Ishikawa (cell line): ENCODE measurements around the gene COG6.

ENCODE experiments used
- CEBPB ChIP-seq: IDR thresholded peaks from 2 replicates; pipeline ENCODE4 v1.6.1; 2012
- CREB1 ChIP-seq: IDR thresholded peaks from 2 replicates; pipeline ENCODE4 v1.6.1; 2012; ENCODE audit warnings: low read depth
- EGR1 ChIP-seq: IDR thresholded peaks from 2 replicates; pipeline ENCODE4 v1.6.1; 2012
- EP300 ChIP-seq: IDR thresholded peaks from 2 replicates; pipeline ENCODE4 v1.6.1; 2012; ENCODE audit warnings: borderline replicate concordance
- FOXM1 ChIP-seq: IDR thresholded peaks from 2 replicates; pipeline ENCODE4 v1.6.1; 2012; ENCODE audit warnings: low read depth, borderline replicate concordance
- NFIC ChIP-seq: IDR thresholded peaks from 2 replicates; pipeline ENCODE4 v1.6.1; 2012
- RAD21 ChIP-seq: IDR thresholded peaks from 2 replicates; pipeline ENCODE4 v1.6.1; 2012; ENCODE audit warnings: low read depth
- TAF1 ChIP-seq: IDR thresholded peaks from 2 replicates; pipeline ENCODE4 v1.6.1; 2012; ENCODE audit warnings: low read depth, mild to moderate bottlenecking
- TCF12 ChIP-seq: IDR thresholded peaks from 2 replicates; pipeline ENCODE4 v1.6.1; 2012; ENCODE audit warnings: low read depth
- TEAD4 ChIP-seq: IDR thresholded peaks from 2 replicates; pipeline ENCODE4 v1.6.1; 2012
- YY1 ChIP-seq: IDR thresholded peaks from 2 replicates; pipeline ENCODE4 v1.6.1; 2012; ENCODE audit warnings: low read depth
- ZBTB7A ChIP-seq: IDR thresholded peaks from 2 replicates; pipeline ENCODE4 v1.6.1; 2012; ENCODE audit warnings: low read depth
- TF ChIP-seq, protein P1 (sequence below): IDR thresholded peaks from 2 replicates; pipeline ENCODE4 v1.6.1; 2012
- TF ChIP-seq, protein P2 (sequence below): IDR thresholded peaks from 2 replicates; pipeline ENCODE4 v1.6.1; 2012; ENCODE audit warnings: low read depth, mild to moderate bottlenecking
- TF ChIP-seq, protein P3 (sequence below): IDR thresholded peaks from 2 replicates; pipeline ENCODE4 v1.6.1; 2012

Gene COG6

DNA sequence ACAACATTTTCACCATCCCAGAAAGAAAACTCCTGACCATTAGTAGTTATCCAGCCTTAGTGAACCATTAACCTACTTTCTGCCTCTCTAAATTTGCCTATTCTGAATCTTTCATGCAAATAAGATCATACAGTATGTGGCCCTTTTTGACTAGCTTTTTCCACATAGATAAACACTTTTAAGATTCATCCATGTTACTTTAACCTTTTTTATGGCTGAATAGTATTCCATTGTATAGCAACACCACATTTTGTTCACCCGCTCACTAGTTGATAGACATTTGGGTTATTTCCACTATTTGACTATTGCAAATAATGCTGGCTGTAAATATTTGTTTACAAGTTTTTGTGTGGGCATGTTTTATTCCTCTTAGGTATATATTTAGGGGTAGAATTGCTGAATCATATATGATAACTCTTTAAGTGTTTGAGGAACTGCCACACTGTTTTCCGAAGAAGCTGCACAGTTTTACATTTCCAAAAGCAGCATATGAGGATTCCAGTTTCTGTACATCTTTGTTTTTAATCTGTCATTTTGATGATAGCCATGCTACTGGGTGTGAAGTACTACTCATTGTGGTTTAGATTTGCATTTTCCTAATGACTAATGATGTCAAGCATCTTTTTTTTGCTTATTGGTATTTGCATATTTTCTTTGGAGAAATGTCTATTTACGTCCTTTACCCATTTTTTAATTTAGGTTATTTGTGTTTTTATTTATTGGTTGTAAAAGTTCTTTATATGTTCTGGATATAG lies 17.1 kb downstream of the COG6 start:
- TF ChIP-seq YY1 (no peak), RAD21 (no peak), CREB1 (no peak), EGR1 (no peak)
- TF ChIP-seq, protein P1, sequence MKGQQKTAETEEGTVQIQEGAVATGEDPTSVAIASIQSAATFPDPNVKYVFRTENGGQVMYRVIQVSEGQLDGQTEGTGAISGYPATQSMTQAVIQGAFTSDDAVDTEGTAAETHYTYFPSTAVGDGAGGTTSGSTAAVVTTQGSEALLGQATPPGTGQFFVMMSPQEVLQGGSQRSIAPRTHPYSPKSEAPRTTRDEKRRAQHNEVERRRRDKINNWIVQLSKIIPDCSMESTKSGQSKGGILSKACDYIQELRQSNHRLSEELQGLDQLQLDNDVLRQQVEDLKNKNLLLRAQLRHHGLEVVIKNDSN: no peak

DNA sequence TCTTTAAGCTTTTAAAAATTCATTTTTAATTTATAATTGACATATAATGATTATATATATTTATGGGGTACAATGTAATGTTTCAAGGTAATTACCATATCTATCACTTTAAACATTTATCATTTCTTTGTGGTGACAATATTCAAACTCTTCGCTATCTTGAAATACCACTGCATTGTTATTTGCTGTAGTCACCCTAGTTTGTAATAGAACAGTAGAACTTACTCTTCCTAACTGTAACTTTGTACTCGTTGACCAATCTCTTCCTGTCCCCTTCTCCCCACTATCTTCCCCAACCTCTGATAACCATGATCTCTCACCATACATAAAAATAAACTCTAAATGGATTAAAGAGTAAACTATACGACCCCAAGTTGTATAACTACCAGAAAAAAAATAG lies 20.4 kb downstream of the COG6 start:
- TF ChIP-seq, protein P2, sequence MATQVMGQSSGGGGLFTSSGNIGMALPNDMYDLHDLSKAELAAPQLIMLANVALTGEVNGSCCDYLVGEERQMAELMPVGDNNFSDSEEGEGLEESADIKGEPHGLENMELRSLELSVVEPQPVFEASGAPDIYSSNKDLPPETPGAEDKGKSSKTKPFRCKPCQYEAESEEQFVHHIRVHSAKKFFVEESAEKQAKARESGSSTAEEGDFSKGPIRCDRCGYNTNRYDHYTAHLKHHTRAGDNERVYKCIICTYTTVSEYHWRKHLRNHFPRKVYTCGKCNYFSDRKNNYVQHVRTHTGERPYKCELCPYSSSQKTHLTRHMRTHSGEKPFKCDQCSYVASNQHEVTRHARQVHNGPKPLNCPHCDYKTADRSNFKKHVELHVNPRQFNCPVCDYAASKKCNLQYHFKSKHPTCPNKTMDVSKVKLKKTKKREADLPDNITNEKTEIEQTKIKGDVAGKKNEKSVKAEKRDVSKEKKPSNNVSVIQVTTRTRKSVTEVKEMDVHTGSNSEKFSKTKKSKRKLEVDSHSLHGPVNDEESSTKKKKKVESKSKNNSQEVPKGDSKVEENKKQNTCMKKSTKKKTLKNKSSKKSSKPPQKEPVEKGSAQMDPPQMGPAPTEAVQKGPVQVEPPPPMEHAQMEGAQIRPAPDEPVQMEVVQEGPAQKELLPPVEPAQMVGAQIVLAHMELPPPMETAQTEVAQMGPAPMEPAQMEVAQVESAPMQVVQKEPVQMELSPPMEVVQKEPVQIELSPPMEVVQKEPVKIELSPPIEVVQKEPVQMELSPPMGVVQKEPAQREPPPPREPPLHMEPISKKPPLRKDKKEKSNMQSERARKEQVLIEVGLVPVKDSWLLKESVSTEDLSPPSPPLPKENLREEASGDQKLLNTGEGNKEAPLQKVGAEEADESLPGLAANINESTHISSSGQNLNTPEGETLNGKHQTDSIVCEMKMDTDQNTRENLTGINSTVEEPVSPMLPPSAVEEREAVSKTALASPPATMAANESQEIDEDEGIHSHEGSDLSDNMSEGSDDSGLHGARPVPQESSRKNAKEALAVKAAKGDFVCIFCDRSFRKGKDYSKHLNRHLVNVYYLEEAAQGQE: no peak
- TF ChIP-seq, protein P3, sequence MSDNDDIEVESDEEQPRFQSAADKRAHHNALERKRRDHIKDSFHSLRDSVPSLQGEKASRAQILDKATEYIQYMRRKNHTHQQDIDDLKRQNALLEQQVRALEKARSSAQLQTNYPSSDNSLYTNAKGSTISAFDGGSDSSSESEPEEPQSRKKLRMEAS: no peak
- no peak for TF ChIP-seq NFIC

DNA sequence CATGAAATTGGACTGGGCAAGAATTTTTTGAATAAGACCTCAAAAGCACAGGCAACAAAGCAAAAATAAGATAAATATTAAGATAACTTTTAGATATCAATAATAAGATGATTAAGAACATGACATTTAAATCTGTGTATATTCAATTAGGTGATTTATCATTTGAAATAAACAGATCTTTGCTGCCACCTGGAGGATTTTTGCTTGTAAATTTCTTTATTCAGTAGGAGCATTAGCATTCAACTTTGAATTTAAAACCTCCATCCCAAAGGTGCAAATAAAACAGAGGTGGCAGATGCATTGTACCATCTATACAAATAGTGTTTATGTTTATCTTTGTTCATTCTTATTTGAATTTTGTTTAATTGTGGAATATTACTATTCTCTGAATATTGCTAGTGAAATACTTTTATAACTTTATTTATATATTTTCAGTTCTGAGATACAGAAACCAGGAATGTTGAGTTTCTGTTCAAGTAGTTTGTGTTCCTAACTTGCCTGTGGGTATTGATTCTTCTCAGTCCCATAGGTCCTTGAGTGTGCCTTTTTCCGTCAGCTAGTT lies 20.9 kb downstream of the COG6 start:
- peak; percentile 30 for TF ChIP-seq RAD21
- TF ChIP-seq TEAD4: no peak
- no peak for TF ChIP-seq EP300
- TF ChIP-seq YY1: no peak

DNA sequence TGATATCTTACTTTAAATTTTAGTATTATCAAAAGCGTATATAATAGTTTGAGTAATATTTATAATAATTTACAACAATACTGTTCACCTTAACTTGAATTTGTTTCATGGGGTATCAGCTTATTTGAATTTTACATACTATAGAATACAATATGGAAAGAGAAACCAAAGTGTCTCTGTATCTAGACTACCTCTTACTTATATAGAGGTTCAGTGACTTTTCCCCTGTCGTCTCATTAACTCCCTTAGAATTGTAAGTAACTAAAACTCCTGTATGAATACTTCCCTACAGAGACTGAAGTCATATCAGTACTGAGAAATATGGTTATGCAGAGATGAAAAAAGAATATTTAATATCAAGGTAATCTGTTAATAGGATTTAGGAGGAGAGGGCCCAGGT lies 26.8 kb downstream of the COG6 start:
- TF ChIP-seq, protein P2: no peak
- TF ChIP-seq RAD21: no peak
- TF ChIP-seq CEBPB: no peak
- no peak for TF ChIP-seq NFIC
- no peak for TF ChIP-seq EP300
- TF ChIP-seq FOXM1: no peak
- TF ChIP-seq TAF1: no peak
- no peak for TF ChIP-seq TEAD4

DNA sequence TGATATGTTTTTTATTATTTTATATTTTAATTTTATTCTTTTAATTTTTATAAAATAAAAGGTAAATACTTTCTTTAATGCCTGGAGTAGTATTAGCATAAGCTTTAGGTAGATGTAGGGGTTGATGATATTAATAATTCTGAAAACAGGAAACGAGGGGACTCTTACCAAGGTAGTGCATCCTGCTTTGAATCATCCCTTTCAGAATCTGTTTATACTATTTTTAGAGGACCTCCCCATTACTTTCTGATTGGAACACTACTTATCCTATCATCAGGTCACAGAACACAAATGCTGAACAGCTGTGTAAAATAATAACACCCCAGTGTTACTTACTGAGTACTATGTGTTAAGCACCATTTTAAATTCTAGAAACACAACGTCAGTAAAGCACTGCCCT lies 27.3 kb downstream of the COG6 start:
- TF ChIP-seq EGR1 (no peak), EP300 (no peak), TEAD4 (no peak), CREB1 (no peak), CEBPB (no peak), FOXM1 (no peak), NFIC (no peak), TCF12 (no peak), ZBTB7A (no peak), TAF1 (no peak), YY1 (no peak), RAD21 (no peak)
- TF ChIP-seq, protein P2: no peak
- TF ChIP-seq, protein P1: no peak
- TF ChIP-seq, protein P3: no peak
